ENCODE data around the gene SLC9A9.

The SLC9A9 gene

GRCh38 chr3:143650120-143650519 lies 198.1 kb downstream of the SLC9A9 start:
- no peak for TF ChIP-seq CTCF (IDR thresholded peaks at IDR 0.05; ENCODE audit: low read depth, low read length, missing control alignments)
- in situ Hi-C loops (cut with HindIII; ENCODE audit: low pct_ligation_motif_present, low sequenced_read_pairs), result no loop called here
- no peaks in the 10 kb centered on the region for H3K27me3 ChIP-seq (replicated peaks)
- no peak overlapping the region for H3K27ac ChIP-seq
- no peak overlapping the region for H3K4me3 ChIP-seq (ENCODE audit: low read depth, low read length)
- H3K36me3 ChIP-seq (replicated peaks), result no peaks in the 10 kb centered on the region
- DNase-seq, result no peak

- DNase-seq, result no peak
- TF ChIP-seq CTCF (IDR thresholded peaks at IDR 0.05; ENCODE audit: low read depth, low read length, missing control alignments), result peak; percentile 45
- no peak overlapping the region for H3K4me3 ChIP-seq (ENCODE audit: low read depth, low read length)
- no peaks in the 10 kb centered on the region for H3K27me3 ChIP-seq (replicated peaks)
- in situ Hi-C loops (cut with HindIII; ENCODE audit: low pct_ligation_motif_present, low sequenced_read_pairs), result no loop called here
- H3K27ac ChIP-seq, result no peak overlapping the region
- no peaks in the 10 kb centered on the region for H3K36me3 ChIP-seq (replicated peaks)
Observed at GRCh38 chr3:143648708-143649107, 199.6 kb downstream of the SLC9A9 start.

- TF ChIP-seq CTCF (IDR thresholded peaks at IDR 0.05; ENCODE audit: low read depth, low read length, missing control alignments), result no peak
- Histone ChIP-seq H3K4me3 (ENCODE audit: low read depth, low read length) (no peak overlapping the region), H3K36me3 (replicated peaks) (no peaks in the 10 kb centered on the region), H3K27ac (no peak overlapping the region), H3K27me3 (replicated peaks) (no peaks in the 10 kb centered on the region)
- no peak for DNase-seq
- in situ Hi-C loops (cut with HindIII; ENCODE audit: low pct_ligation_motif_present, low sequenced_read_pairs), result no loop called here
Observed at GRCh38 chr3:143648218-143648617, 200.1 kb downstream of the SLC9A9 start.

- Histone ChIP-seq H3K27me3 (replicated peaks) (no peaks in the 10 kb centered on the region), H3K4me3 (ENCODE audit: low read depth, low read length) (no peak overlapping the region), H3K36me3 (replicated peaks) (no peaks in the 10 kb centered on the region), H3K27ac (peak overlapping the region; percentile 54)
- peak; percentile 83 for DNase-seq
- peak; percentile 77 for TF ChIP-seq CTCF (IDR thresholded peaks at IDR 0.05; ENCODE audit: low read depth, low read length, missing control alignments)
- in situ Hi-C loops (cut with HindIII; ENCODE audit: low pct_ligation_motif_present, low sequenced_read_pairs), result no loop called here
Observed at GRCh38 chr3:143644370-143645089, 203.7 kb downstream of the SLC9A9 start.

- DNase-seq, result no peak
Observed at GRCh38 chr3:143643905-143644304, 204.4 kb downstream of the SLC9A9 start.

More at GRCh38 chr3:143643905-143644304, 204.4 kb downstream of the SLC9A9 start:
- TF ChIP-seq CTCF (IDR thresholded peaks at IDR 0.05; ENCODE audit: low read depth, low read length, missing control alignments), result no peak
- H3K27ac ChIP-seq, result peak overlapping the region; percentile 54
- H3K4me3 ChIP-seq (ENCODE audit: low read depth, low read length), result no peak overlapping the region
- in situ Hi-C loops (cut with HindIII; ENCODE audit: low pct_ligation_motif_present, low sequenced_read_pairs), result no loop called here
- H3K36me3 ChIP-seq (replicated peaks), result no peaks in the 10 kb centered on the region
- H3K27me3 ChIP-seq (replicated peaks), result no peaks in the 10 kb centered on the region
